GM19099 (cell line): ENCODE data around the gene GRM7.

Experiments
- POLR2A ChIP-seq: IDR thresholded peaks from 3 replicates; pipeline ENCODE4 v1.6.1; 2011; ENCODE audit warnings: low read depth; ENCODE audit not compliant: insufficient read length; ENCODE audit errors: extremely low read depth

Gene GRM7

DNA sequence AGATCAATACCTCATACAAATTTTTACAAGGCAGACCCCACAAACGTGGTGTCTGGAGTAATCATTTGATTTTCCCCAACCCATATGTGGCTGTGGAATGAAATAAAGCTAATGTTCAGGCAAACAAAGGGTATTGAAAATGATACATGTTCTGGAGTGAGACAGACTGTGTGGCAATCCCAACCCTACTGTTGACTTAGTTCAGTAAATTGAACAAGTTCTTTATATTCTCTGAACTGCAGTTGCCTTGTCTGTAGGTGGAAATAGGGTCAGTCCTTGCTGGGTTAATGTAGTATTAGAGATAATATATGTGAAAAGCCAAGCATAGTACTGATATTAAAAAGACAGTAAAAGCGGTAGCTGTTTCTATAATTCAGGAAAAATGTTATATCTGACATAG is 69.0 kb downstream of the GRM7 start:
- TF ChIP-seq POLR2A = no peak

DNA sequence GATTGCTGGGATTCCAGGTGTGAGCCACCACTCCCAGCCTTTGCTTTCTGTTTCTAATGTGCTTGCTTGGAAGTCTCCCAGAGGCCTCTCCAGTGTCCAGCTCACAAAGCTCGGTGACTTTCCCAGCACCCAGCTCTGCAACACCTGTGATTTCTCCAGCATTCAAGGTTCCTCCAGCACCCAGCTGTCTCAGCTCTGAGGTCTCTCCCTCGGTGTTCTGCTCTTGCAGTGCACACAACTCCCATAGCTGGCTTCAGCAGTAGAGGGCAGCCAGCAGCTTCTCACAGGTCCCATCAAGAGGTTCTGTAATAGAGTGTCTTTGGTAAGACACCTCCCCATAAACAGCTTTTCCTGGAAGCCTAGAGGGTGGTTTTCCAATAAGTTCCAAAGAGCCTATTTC is 75.1 kb downstream of the GRM7 start:
- no peak for TF ChIP-seq POLR2A

DNA sequence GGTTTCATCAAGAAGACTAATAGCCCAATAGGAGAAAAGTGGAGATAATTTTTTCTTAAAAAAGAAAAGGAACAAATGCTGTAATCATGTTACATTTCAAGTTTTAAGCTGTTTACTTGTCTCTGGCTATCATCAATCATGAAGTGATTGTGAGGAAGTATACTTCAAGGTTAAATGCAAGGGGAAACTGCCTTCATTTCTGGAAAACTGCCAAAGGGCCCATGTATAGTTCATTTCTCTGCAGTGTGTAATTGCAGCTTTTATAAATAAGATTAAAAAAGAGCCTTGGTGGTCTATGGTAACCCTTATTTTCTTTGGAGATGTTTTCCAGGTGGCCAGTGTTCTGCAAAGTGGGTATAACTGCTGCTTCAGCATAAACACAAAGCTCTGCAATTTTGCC is 101.9 kb downstream of the GRM7 start:
- no peak for TF ChIP-seq POLR2A

DNA sequence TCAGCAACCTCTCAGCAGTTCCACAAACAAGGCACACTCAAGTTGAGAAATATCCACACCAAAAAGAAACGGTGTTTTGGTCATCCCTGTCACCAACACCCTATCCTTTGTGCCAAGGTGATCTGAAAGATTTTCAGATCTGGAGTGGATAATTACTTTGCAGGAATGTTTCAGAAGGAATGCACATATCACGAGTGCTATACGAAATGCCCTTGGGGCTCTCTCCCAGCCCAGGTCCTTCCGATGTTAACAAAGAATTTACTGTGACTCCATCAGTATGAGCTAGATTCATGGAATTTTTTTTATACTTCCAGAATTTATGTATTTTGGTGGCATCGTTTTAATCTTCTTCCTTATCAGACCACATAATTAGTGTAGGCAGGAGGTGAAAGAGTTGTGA is 105.0 kb downstream of the GRM7 start:
- TF ChIP-seq POLR2A = no peak

DNA sequence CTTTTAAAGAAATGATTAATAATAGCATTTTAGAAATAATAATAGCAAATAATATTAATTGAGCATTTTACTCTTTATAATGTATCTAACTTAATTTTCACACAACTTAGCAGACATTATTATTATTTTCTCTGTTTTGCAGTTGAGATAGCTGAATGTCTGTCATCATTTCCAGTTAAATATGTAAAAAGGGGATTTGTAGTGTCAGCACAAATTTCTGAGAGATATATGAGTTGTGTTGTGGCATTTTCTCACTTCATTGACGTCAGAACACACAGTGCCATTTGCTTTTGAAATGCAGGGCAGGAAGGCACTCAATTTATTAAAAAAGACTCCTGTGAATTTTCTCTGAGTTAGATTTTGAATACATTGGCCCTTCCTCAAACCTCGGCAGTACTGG is 111.0 kb downstream of the GRM7 start:
- no peak for TF ChIP-seq POLR2A

DNA sequence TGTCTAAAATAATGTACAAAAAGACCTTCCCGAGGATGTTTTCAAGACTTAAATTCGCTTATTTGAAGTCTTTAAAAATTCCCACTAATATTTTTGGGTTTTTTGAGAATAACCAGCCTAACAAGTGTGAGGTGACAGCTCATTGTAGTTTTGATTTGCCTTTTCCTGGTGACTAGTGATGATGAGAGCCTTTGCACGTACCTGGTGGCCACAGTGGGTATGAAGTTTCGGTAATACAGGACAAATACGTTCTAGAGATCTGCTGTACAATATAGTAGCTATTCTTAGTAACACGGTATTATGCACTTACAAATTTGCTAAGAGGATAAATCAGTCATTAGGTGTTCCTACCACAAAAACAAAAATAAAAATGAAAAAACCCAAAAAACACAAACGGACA is 124.9 kb downstream of the GRM7 start:
- no peak for TF ChIP-seq POLR2A

DNA sequence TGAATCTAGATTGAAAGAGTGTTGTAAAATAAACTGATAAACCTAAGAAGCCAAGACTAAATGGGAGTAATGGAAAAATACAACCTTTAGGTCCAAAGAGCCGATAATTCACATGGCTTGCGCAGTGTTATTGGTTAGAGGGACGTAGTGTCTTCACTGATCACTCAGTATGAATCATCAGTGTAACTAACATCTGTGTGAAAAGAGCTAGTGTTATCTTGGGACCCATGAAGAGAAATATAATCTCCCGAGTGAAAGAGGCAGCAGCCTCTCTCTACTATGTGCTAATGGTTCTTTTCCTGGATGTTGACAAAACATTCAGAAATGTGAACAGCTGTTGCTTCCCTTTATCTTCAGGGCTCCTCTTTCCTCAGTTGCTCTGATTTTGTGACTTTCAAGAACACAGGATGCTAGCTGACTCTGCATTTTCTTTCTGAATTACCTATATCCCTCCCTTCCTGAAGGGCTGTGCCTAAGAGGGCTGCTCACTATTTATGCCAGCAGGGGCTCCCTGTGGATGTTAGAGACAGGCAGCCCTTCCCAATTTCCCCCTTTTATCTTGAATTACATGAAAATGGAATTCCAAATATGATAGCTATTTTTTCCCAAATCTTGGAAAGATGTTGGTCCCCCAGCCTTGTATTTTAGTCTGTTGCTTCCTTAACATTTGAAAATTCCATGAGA is 128.8 kb downstream of the GRM7 start:
- no peak for TF ChIP-seq POLR2A

DNA sequence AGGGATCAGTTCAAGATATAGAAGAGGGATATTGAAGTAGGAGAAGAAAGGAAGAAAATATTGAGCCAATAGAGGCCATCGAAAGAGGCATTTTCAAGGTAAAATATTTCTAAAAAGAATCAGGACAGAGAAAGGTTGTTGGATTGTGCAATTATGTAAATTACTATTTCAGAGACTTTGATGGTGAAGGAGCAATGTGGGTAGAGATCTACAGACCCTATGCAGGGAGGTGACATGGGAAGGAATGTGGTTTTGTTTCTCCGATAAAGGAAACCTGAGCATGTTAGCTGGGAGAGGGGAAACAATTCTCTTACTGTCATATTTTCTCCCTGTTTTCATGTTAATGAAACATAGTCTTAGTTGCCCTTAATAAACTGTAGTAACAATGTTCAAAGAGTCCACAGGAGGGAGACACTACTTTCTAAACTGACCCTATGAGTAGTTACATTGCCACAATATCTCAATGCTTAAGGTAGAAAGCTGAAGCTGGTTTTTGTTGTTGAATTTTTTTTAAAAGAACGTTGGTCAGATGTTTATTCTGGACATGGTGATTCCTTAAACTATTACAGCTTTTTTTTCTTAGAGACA is 133.3 kb downstream of the GRM7 start:
- no peak for TF ChIP-seq POLR2A

DNA sequence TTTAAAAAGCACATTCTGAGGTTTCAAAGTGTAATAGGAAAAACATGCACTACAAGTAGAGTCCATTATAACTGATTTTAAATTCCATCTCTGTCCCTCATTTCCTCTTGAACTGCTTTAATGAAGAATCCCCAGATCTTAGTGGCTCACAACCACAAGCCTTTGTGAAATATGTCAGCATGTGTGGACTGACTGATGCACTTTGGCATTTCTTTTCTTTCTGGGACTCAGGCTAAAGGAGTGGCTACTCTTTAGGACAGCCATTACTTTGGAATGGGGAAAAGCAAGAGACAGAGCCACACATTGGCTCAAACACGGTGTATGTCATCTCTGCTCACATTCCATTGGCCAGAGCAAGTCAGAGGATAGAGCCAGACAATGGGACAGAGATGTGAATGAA is 139.6 kb downstream of the GRM7 start:
- TF ChIP-seq POLR2A = no peak

DNA sequence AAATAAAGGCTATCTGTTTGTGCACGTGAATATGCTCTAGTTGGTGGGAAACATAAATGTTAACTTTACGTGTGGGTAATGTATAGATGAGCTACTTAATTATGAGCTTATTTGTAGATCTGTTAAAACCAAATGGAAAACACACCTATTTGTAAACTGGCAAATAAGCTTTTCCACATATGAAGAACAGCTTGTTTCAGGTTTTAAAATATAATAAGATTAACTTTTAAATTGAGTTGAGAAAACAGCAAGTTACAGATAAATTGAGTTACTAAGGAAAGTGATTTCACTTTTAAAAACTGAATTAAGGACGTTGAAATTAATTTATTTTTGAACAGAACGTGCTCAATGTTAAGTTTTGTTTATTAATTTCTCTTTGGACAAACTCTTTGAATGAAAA is 140.5 kb downstream of the GRM7 start:
- no peak for TF ChIP-seq POLR2A

DNA sequence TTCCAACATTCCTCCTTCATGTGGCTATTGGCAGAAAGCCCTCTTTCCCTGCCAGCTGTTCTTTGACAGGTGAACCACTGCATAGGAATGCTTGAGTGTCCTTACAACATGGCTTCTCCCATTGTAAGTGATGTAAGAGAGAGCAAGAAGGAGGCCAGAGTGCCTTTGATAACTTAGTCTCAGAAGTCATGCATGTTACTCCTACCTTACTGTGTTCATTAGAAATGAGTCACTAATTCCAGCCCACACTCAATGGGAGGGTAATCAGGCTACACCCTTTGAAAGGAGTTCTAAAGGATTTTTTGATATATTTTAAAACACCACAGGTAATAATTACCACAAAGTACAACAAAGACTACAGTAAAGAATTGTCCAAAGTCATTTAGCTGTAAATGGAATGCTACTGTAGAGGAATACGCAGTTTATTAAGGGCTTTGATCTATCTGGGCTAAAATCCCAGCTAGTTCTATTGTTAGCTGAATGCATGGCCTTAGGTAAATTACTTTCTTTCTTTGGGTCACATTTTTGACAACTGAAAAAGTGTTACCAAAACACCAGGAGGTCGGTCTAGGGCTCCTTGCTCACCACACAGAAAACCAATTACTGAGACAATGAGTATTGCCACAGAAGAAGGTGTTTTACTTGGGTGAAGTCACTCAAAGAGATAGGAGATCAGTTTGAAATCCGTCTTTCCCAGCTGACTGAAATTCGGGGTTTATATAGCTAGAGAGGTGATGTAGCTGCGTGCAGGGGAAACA is 154.9 kb downstream of the GRM7 start:
- TF ChIP-seq POLR2A = no peak

DNA sequence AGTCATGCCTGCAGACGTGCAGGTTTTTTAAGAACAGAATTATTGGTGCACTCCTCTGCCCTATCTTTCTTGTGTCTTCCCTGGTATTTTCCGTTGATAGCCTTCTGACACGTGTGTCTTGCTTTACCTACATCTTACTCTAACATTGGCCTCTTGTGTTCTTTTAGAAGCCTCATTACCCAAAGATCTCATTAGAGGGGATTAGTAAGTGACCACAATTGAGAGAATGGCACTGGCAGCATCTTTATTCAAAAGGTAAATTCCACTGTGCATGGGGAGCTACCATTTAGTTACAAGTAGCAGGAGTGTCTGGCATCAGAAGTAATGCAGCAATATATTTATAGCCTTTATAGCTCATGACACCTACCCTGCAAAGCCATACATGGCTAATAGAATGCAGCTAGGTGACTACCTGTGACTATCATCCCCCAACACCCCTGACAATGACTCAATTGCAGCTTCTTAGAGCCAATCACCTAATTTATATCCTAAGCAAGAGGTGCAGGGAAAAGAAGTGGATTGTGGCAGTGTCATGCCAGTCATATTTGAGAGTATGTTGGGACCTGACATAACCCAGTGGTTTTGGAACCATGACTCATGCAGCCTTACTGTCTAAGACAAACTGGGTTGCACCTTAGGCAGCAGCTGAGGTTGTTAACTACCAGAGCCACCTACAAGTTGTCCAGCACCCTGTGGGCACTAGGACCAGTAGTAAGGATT is 164.8 kb downstream of the GRM7 start:
- TF ChIP-seq POLR2A = no peak

DNA sequence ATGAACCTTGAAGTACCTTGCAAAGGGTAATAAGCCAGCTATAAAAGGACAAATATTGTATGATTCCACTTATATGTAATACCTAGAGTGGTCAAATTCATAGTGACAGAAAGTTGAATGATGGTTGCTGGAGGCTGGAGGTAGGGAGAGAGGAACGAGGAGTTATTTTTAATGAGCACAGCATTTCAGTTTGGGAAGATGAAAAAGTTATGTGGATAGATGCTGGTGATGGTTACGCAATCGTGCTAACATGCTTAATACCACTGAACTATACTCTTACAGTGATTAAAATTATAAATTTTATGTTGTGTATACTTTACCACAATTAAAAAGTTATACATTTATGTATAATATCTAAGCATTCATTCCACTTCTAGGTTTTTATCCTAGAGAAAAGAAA is 168.6 kb downstream of the GRM7 start:
- TF ChIP-seq POLR2A = no peak

DNA sequence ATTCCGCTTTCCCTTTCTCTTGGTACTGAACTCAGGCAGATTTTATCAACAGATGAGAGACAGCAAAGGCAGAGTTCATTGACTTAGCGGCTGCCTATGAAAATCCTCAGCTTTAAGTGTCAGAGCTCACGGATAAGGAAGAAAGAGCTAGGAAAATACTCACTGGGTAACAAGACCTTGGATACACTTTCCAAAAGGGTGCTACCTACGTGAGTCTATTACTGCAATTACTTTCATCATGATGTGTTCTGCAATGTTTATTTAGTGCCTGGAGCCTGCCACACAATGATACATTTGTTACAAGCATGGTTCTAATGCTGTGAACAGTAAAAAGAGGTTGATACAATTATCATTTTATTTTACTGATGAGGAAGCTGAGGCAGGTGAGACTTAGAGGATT is 177.5 kb downstream of the GRM7 start:
- no peak for TF ChIP-seq POLR2A

DNA sequence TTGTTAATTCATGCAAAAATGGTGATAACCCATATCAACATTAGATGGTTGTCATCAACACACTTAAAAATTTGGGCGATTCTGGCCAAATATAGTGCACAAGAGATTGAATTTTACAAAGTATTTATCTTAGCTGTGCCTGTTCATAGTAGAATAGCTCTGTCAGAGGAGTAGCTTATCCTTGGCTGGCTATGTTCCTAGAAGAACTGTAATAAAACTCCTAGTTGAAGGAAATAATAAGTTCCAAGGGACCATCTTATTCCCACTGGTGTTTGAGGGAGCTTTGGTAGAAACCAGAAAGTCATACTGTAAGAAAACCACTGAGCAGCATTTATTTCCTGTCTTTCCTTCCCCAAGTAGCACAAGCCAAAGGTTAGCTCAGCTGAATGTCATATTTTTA is 201.8 kb downstream of the GRM7 start:
- TF ChIP-seq POLR2A = no peak

DNA sequence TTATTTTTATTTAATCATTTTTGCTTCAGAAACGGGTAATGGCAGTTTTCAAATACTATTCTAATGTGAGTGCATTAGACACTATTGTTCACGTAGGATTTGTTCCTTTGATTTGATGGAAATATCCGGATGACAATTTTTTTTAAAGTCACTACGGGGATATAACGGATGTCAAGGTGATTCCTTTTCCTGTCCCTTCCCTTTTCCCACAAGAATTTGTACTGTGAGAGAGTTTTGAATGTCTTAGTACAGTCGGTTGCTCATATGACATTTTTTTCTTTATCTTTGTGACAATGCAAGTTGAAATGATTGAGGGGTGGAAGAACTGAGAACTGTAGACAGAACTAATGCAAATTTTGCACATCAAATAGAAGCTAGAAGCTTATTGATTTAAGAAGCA is 209.5 kb downstream of the GRM7 start:
- no peak for TF ChIP-seq POLR2A

DNA sequence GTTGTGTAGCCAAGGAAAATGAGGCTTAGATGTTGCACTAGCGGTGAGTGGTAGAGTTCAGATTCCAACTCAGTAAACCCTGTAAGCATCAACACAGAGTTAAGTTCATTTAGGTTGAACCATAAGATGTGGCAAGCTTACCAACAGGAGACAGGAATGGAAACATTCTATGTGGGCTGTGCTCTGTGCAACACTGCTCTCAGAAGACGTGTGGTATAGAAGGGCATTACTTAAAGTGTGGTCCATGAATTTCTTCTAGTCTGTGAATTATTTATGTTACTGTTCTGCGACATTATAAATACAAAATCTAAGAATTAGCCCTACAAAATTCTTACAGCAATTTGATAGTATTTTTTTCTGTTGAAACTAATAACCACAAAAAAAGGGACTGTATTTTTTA is 213.3 kb downstream of the GRM7 start:
- no peak for TF ChIP-seq POLR2A

DNA sequence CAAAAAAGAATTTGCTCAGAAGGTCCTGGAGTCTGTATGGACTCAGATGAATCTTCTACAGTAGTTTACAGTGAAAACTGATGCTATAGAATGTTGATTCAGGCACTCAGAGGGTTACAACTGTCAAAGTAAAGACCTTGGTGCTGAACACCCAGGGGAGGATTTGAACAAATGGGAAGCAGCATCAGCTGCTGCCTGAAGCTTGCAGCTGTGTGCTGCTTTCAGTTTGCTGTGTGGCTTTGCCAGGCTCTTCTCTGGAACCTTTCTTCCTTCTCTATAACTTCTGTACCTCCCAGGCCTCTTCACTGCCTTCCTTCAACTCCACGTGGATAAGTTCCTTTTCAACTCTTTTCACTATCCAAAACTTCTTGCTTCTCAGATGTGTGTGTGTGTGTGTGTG is 214.2 kb downstream of the GRM7 start:
- TF ChIP-seq POLR2A = no peak
